Right lobe of liver (tissue), 4 donors: ENCODE data around the gene ZBTB18.

ENCODE experiments used
- CTCF ChIP-seq, 4 donors: fragments of 200-600 bp in 3 of 4; fragments of 450-650 bp in 1 of 4; IDR thresholded peaks; one replicate each; pipeline versions ENCODE4 v1.5.1 to v1.8.0; 2016 to 2022; ENCODE audit warnings: antibody characterized with exemption in 4 of 4, mild to moderate bottlenecking in 2 of 4
- POLR2A ChIP-seq: fragments of 450-650 bp; IDR thresholded peaks from one replicate; pipeline ENCODE4 v1.6.1; 2017; ENCODE audit warnings: antibody characterized with exemption, mild to moderate bottlenecking
- donor health status: DM: no; HTN: no; CAD: no.
- donor health status: DM: no; HTN: no; CAD: no.
- donor health status: DM: no; HTN: yes; CAD: no.

DNA sequence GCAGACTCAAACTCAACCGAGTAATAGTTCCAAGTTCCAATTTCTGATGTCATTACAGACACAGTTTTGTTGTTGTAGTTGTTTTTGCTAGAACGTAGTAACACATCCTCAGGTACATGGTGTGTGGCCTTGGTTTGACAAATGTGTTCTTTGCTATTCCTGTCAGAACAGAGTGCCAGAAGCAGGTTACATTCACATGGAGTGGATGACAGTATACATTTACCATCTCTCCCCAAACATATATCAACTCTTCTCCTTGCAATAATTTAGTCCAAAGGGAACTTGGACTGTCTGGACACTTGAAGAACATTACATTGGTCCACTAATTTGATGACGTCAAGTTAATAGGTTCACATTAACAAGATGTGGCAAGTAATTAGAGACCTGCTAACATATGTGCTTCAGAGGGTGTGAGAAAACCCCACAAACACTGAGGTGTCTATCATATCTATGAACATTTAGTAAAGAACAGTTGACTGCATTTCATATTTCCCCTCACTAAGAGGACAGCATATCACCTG lies 44.6 kb upstream of the ZBTB18 start:
- TF ChIP-seq POLR2A (no peak), CTCF (IDR thresholded peaks at IDR 0.05) (no peak)
